GM15510 (cell line): ENCODE results near the gene RHBDD2.

Experiments used
- POLR2A ChIP-seq: IDR thresholded peaks from 3 replicates; pipeline ENCODE4 v1.6.1; 2011; ENCODE audit warnings: borderline replicate concordance; ENCODE audit not compliant: insufficient read length; ENCODE audit errors: extremely low read depth

The RHBDD2 gene

DNA sequence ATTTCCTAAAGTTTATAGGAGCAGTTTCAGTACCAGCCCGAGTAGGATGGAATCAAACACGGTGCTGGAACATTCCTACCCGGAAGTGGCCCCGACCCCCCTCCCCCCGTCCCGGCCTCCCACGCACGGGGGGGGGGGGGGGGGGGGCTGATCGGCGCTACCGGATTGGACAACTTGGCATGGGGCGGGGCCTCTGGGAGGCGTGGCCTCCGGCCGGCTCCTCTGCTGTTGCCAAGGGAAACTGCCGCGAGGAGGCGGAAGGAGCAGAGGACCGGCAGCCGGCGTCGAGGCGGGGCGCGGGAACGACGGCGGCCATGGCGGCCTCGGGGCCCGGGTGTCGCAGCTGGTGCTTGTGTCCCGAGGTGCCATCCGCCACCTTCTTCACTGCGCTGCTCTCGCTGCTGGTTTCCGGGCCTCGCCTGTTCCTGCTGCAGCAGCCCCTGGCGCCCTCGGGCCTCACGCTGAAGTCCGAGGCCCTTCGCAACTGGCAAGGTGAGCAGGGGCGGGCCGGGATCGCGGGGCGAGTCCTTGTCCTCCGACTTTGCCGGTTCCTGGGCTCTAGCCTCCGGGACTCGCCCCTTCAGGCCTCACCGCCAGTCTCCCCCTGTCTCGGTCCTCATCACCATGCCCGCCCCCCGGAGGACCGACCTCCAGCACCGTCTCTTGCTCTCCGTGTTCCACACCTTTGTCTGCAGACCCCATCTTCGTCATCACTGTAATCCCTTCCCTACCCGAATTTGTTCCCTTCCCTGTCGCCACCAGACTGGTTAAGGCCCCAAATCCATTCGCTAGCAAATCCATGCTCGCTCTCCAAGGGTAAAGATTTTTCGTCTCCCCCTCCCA is at the start of gene RHBDD2:
RHBDD2 (plus strand) TSS at position 266 of the 843 bp plus-strand sequence; CDS start at position 315, 49 bp downstream.
- TF ChIP-seq POLR2A, result peak; percentile 94

DNA sequence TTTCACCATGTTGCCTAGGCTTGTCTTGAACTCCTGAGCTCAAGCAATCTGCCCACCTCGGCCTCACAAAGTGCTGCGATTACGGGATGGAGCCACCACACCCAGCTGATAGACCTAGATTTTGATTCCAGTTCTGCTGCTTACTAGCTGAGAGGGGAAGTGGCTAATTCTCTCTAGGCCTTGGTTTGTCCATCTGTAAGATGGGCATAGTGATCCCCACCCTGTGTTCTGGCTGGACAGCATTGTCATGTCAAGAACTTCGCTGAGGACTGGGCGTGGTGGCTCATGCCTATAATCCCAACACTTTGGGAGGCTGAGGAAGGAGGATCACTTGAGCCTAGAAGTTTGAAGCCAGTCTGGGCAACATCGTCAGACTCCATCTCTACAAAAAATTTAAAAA is 47.9 kb upstream of the RHBDD2 start:
- TF ChIP-seq POLR2A, result no peak

DNA sequence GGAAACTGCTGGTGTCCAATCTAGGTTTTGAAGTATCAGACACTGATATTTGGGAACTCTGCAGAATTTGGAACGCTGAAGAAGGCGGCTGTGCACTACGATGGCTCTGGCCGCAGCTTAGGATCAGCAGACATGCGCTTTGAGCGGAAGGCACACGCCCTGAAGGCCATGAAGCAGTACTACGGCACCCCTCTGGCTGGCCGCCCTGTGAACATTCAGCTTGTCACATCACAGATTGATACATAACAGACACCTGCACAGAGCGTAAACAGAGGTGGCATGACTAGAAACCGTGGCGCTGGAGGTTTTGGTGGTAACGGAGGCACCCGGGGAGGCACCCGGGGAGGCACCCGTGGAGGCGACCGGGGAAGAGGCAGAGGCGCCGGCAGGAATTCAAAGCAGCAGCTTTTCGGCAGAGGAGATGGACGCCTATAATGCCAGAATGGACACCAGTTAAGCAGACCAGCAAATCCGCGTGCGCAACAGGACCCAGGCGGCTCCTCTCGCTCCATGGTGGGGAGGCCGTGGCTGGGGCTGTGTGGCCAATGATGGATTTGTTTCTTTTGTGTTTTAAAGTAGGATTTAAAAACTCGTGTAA is 43.0 kb upstream of the RHBDD2 start:
- no peak for TF ChIP-seq POLR2A

DNA sequence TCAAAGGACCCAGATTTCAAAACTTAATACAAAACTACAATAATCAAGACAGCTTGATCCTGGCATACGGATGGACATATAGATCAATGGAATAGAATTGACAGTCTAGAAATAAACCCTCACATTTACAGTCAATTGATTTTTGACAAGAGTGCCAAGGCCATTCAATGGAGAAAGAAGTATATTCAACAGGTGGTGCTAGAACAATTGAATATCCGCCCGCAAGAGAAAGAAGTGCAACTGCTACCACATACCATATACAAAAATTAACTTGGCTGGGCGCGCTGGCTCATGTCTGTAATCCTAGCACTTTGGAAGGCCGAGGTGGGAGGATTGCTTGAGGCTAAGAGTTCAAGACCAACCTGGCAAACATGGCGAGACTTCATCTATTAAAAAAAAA is 42.0 kb upstream of the RHBDD2 start:
- TF ChIP-seq POLR2A, result no peak

DNA sequence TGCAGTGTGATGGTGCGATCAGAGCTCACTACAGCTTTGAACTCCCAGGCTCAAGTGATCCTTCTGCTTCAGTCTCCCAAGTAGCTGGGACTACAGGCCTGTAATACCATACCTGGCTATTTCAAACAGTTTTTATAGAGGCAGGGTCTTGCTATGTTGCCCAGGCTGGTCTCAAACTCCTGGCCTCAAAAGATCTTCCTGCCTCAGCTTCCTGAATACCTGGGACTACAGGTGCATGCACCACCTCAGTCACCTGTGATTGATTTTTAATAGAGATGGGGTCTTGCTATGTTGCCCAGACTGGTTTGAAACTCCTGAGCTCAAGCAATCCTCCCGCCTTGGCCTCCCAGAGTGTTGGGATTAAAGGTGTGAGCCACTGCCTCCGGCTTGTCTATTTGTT is 38.8 kb upstream of the RHBDD2 start:
- TF ChIP-seq POLR2A, result no peak

DNA sequence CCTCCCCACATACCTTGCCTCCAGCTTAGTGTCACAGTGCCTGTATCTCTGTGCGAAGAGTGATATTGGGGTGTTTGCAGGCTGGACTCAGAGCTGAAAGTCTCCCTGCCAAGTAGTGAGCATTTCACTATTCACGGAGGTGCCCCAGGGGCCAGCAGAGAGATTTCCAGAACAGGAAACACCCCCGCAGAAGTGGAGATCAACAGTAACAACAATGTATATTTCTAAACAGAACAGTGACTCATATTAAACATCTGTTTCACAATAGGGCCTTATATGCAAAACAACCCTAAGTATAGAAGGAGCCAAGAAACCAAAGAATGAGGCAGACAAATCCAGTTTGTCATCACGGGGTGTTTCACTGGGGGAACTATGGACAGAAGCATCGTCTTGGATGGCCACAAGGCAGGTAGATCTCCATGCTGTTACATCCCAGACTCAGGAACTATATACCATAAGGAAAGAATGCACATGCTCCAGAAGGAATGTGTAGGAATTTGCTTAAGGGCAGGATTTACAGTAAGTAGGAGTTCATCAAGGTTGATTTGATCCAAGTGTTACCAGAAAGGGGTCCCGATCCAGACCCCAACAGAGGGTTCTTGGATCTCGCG is 35.9 kb upstream of the RHBDD2 start:
- TF ChIP-seq POLR2A, result no peak

DNA sequence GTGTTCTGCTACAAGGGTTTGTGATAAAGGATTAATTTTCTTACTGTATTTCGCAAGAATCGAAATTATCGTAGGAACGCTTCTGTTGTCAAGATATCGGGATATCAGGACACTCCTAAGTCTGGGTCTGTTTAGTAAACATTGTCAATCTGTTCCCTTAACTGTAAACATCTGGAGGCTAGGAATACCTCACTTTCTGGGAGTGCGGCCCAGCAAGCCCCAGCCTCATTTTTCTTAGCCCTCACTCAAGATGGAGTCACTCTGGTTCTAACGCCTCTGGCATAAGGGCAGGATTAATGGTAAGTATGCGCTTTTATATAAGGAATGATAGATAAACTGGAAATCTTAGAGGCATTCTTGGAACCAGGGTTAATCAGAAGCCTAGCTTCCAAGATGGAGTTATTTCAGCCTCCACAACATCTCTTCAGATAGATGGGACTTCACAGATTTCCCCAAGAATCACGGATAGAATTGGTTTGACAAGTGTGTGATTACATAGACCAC is 35.2 kb upstream of the RHBDD2 start:
- TF ChIP-seq POLR2A, result no peak

DNA sequence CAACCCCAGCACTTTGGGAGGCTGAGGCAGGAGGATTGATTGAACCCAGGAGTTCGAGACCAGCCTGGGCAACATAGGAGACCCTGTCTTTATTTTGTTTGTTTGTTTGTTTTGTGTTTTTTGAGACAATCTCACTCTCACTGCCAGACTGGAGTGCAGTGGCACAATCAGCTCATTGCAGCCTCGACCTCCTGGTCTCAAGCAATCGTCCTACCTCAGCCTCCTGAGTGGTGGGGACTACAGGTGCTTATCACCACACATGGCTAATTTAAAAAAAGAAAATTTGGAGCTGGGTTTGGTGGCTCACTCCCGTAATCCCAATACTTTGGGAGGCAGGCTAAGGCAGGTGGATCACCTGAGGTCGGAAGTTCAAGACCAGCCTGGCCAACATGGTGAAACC is 34.7 kb upstream of the RHBDD2 start:
- no peak for TF ChIP-seq POLR2A

DNA sequence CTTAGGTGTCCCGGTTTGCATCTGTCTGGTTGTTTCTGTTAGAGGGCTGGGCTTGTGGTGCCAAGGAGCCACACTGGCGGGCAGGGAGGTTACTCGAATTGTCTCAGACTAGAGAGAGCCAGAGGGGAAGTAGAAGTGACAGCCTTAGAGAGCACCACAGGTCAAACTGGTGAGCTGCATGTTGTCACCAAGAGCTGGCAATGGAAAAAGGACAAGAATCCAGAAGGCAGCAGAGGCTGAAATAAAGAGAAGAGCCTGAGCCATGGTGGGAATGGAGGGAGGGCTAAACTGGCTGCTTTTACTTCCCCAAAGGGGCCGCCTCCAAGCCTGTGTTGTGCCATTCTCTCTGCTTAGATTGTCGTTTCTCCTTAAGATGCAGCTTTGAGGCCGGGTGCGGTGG is 31.1 kb upstream of the RHBDD2 start:
- TF ChIP-seq POLR2A, result no peak

DNA sequence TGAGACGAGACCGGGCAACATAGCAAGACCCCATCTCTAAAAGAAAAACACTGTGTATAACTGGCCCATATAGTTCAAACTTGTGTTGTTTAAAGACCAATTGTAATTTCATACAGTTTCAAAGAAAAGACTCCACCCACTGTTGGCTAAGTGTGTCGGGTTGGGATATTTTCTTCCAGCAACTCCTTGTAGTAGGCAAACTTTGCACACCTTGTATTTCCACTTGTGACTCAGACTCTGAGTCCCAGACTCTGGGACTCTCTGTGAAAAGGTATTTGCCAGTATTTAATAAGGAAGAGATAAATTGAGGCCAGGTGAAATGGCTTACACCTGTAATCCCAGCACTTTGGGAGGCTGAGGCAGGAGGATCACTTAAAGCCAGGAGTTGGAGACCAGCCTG is 29.3 kb upstream of the RHBDD2 start:
- no peak for TF ChIP-seq POLR2A

DNA sequence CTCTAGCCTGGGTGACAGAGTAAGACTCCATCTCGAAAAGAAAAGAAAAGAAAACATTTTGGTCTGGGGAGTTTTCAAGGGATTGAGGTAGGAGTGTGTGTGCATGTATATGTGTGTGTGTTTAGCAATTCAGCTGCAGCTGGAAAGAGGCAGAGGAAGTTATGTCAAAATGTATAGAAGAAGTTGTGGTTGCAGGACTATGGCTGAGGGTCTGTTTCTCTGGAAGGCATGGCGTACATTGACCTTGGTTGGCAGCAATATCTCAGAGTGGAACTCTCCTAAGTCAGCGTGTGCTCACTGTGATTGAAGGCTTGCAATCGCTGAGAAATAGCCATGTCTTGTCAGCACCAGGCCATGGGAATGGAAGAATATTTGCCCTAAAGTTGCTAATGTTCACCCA is 28.6 kb upstream of the RHBDD2 start:
- TF ChIP-seq POLR2A, result no peak

DNA sequence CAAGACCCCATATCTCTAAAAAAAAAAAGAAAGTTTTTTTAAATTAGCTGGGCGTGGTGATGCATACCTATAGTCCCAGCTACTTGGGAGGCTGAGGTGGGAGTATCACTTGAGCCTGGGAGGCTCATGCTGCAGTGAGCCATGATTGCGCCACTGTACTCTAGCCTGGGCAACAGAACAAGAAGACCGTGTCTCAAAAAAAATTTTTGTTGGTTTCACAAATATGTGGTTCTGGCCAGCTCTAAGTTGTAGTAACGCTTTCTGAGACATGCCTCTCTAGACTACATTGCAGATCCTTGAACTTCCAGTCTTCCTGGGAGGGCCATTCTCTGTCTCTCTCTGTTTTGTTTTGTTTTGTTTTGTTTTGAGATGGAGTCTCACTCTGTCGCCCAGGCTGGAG is 24.6 kb upstream of the RHBDD2 start:
- TF ChIP-seq POLR2A, result no peak

DNA sequence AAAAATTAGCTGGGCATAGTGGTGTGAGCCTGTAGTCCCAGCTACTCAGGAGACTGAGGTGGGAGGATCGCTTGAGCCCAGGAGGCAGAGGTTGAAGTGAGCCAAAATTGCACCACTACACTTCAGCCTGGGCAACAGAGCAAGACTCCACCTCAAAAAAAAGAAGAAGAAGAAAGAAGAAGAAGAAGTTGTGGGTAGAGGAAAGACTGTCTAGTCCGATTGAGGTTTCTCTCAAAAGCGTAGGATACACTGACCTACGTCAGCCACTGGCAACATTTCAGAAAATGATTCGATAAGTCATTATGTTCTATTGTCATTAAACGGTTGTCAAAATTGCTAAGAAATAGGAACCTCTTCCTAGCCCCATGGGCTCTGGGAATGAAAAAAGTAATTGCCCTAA is 22.3 kb upstream of the RHBDD2 start:
- no peak for TF ChIP-seq POLR2A

DNA sequence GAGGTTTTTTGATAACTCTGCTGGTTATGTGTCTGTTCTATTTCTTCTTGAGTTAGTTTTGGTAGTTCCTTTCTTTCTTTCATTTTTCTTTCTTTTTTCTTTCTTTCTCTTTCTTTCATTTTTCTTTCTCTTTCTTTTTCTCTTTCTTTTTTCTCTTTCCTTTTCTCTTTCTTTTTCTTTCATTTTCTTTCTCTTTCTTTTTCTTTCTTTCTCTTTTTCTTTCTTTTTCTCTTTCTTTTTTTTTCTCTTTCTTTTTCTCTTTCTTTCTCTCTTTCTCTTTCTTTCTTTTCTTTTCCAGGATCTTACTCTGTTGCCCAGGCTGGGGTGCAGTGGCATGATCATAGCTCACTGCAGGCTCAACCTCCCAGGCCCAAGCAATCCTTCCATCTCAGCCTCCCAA is 20.4 kb upstream of the RHBDD2 start:
- TF ChIP-seq POLR2A, result no peak

DNA sequence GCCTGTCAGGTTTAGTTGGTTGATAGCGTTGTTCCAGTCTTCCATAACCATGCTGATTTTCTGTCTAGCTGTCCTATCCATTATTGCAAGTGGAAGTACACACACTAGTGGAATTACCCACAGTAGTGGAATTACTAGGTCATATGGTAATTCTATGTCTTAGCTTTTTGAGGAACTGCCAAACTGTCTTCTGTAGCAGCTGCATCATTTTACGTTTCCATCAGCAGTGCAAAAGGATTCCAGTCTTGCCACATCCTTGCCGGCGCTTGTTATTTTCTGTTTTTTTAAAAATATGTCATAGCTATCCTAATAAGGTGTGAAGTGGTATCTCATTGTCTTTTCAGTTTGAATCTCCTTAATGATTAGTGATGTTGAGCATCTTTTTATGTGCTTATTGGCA is 17.2 kb upstream of the RHBDD2 start:
- no peak for TF ChIP-seq POLR2A

DNA sequence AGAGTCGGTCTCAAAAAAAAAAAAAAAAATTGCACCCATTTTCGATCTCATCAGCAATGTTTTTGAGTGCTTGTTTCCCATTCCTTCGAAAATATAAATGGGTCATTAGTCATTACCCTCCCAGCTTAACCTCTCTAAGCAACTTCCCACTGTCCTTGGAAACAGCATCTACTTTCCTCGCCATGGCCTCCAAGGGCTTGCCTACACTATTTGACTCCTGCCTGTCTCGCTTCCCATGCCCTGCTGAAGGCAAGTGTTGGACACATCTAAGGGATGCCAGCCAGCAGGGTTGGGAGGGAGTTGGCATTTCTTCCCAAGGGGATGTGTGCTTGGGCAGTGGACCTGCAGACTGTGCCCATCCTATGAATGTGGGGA is 12.7 kb upstream of the RHBDD2 start:
- TF ChIP-seq POLR2A, result no peak
